IMR-90 (cell line): Measurements from ENCODE around the gene PTPRG. TPM values are rescaled to one million over a fixed set of nuclear protein-coding genes. Genes with fewer than 3 reads are reported as not detected.

Source experiments
- ATAC-seq: fragments of 200-7000 bp; cut with Tn5 transposase; 2 replicates; pipeline ENCODE4 v1.9.1; 2020; ENCODE audit warnings: low read depth, mild to moderate bottlenecking, moderate library complexity
- BruUV-seq: library from RNA; stranded (reverse); fragments of 400-500 nt; replicated peaks from 2 replicates; lab custom pipeline; 2021; lab: Mats Ljungman, UMichigan
- CTCF ChIA-PET: fragments of 300-600 bp; formaldehyde crosslinking; extraction: SDS; loops from one replicate; lab custom pipeline; 2021; ENCODE audit warnings: antibody characterized with exemption; lab: Yijun Ruan, JAX
- POLR2A ChIA-PET: fragments of 300-600 bp; sonication (Branson Sonifier 250); formaldehyde crosslinking; loops from one replicate; lab custom pipeline; 2022; ENCODE audit warnings: antibody characterized with exemption; ENCODE audit not compliant: unreplicated experiment; lab: Charles Lee
- DNase-seq: peaks from one replicate; pipeline ENCODE4 v3.0.0; 2013
- H2AFZ ChIP-seq: replicated peaks from 2 replicates; pipeline ENCODE3; 2013; ENCODE audit warnings: low read length, mild to moderate bottlenecking; ENCODE audit not compliant: poor library complexity
- H2AK5ac ChIP-seq: 2 replicates; pipeline ENCODE4 v1.6.1; 2013; ENCODE audit warnings: low read depth, low read length, inconsistent platforms
- H2AK9ac ChIP-seq: replicated peaks from 2 replicates; pipeline ENCODE3; 2013; ENCODE audit warnings: mild to moderate bottlenecking, low read depth, low read length, moderate library complexity; ENCODE audit not compliant: poor library complexity
- H2BK120ac ChIP-seq: 2 replicates; pipeline ENCODE4 v1.6.1; 2013; ENCODE audit warnings: low read depth, low read length, inconsistent platforms
- H2BK15ac ChIP-seq: 3 replicates; pipeline ENCODE4 v1.6.1; 2013; ENCODE audit warnings: low read depth, low read length, inconsistent platforms
- H2BK20ac ChIP-seq: 2 replicates; pipeline ENCODE4 v1.6.1; 2013; ENCODE audit warnings: low read depth, mild to moderate bottlenecking, inconsistent platforms, low read length, moderate library complexity
- H2BK5ac ChIP-seq: 2 replicates; pipeline ENCODE4 v1.6.1; 2013; ENCODE audit warnings: mild to moderate bottlenecking, low read depth, low read length, inconsistent platforms; ENCODE audit not compliant: poor library complexity, severe bottlenecking
- H3K14ac ChIP-seq: replicated peaks from 2 replicates; pipeline ENCODE4 v1.6.1; 2013; ENCODE audit warnings: low read depth, low read length, inconsistent platforms
- H3K18ac ChIP-seq: 2 replicates; pipeline ENCODE4 v1.6.1; 2013; ENCODE audit warnings: low read depth, low read length, control low read depth
- H3K23ac ChIP-seq: 2 replicates; pipeline ENCODE4 v1.6.1; 2013; ENCODE audit warnings: low read depth, low read length, inconsistent platforms
- H3K27ac ChIP-seq: 2 replicates; pipeline ENCODE4 v1.5.1; 2013; ENCODE audit warnings: mild to moderate bottlenecking, control low read depth, low read length; ENCODE audit not compliant: insufficient read depth
- H3K27me3 ChIP-seq: 2 replicates; pipeline ENCODE4 v1.6.1; 2013; ENCODE audit warnings: low read length; ENCODE audit not compliant: control insufficient read depth, insufficient read depth
- H3K36me3 ChIP-seq: 2 replicates; pipeline ENCODE4 v1.6.1; 2013; ENCODE audit warnings: low read length, mixed read lengths; ENCODE audit not compliant: control insufficient read depth, insufficient read depth
- H3K4ac ChIP-seq: 2 replicates; pipeline ENCODE4 v1.6.1; 2013; ENCODE audit warnings: low read depth, low read length, inconsistent platforms
- H3K4me1 ChIP-seq: 2 replicates; pipeline ENCODE4 v1.6.1; 2013; ENCODE audit warnings: low read length, mixed read lengths; ENCODE audit not compliant: control insufficient read depth, insufficient read depth
- H3K4me2 ChIP-seq: 2 replicates; pipeline ENCODE4 v1.6.1; 2013; ENCODE audit warnings: low read depth, mild to moderate bottlenecking, control low read depth, low read length, moderate library complexity
- H3K4me3 ChIP-seq: 2 replicates; pipeline ENCODE4 v1.5.1; 2013; ENCODE audit warnings: low read depth, mild to moderate bottlenecking, control low read depth, low read length, moderate library complexity; ENCODE audit not compliant: insufficient read depth
- H3K56ac ChIP-seq: 2 replicates; pipeline ENCODE4 v1.6.1; 2013; ENCODE audit warnings: low read length, inconsistent platforms; ENCODE audit not compliant: insufficient read depth; ENCODE audit errors: extremely low read depth
- H3K79me1 ChIP-seq, 2 experiments: 2 replicates each; pipeline ENCODE4 v1.6.1; 2013; ENCODE audit warnings: low read length in 2 of 2, inconsistent platforms in 1 of 2, low read depth in 1 of 2
- H3K9ac ChIP-seq: 2 replicates; pipeline ENCODE4 v1.6.1; 2013; ENCODE audit warnings: low read depth, low read length, control low read depth
- H3K9me1 ChIP-seq: 2 replicates; pipeline ENCODE4 v1.6.1; 2013; ENCODE audit warnings: low read length, inconsistent platforms; ENCODE audit not compliant: insufficient read depth
- H3K9me3 ChIP-seq: 2 replicates; pipeline ENCODE4 v1.6.1; 2013; ENCODE audit warnings: low read length; ENCODE audit not compliant: control insufficient read depth, insufficient read depth
- H4K20me1 ChIP-seq: 2 replicates; pipeline ENCODE4 v1.6.1; 2013; ENCODE audit warnings: low read length, inconsistent platforms; ENCODE audit not compliant: insufficient read depth
- H4K5ac ChIP-seq: 2 replicates; pipeline ENCODE4 v1.6.1; 2013; ENCODE audit warnings: mild to moderate bottlenecking, low read depth, low read length, control low read depth
- H4K8ac ChIP-seq, 2 experiments: 2 replicates each; pipeline ENCODE4 v1.6.1; 2013; ENCODE audit warnings: low read depth in 2 of 2, low read length in 2 of 2, control low read depth in 1 of 2, inconsistent platforms in 1 of 2
- H4K91ac ChIP-seq: 2 replicates; pipeline ENCODE4 v1.6.1; 2013; ENCODE audit warnings: low read depth, low read length, inconsistent platforms; ENCODE audit not compliant: insufficient read depth
- CHD1 ChIP-seq: IDR thresholded peaks from 2 replicates; pipeline ENCODE4 v1.6.1; 2012; ENCODE audit warnings: low read depth, low read length, improper control_type of control experiment
- ELK1 ChIP-seq: fragments of 150-350 bp; IDR thresholded peaks from 2 replicates; pipeline ENCODE4 v1.6.1; 2016; ENCODE audit warnings: low read depth, mild to moderate bottlenecking, low read length, moderate library complexity, borderline replicate concordance
- FOS ChIP-seq: fragments of 150-350 bp; IDR thresholded peaks from 2 replicates; pipeline ENCODE4 v1.6.1; 2016; ENCODE audit warnings: low read depth, low read length
- POLR2A ChIP-seq: IDR thresholded peaks from 2 replicates; pipeline ENCODE4 v1.6.1; 2012; ENCODE audit warnings: mild to moderate bottlenecking, low read depth, low read length
- RFX5 ChIP-seq: IDR thresholded peaks from 2 replicates; pipeline ENCODE4 v1.8.0; 2012; ENCODE audit warnings: low read depth, mild to moderate bottlenecking, low read length, moderate library complexity
- WGBS, 2 experiments: methylation state at CpG; one replicate each; pipeline versions ENCODE4 v1.1.5 to v1.1.7; 2013; ENCODE audit warnings: missing lambda C conversion rate in 2 of 2; ENCODE audit not compliant: insufficient read length in 1 of 2; ENCODE audit errors: extremely low coverage in 2 of 2; 5-methylcytosine and 5-hydroxymethylcytosine counted together
- dilution Hi-C: fragments of 300-500 bp; cut with HindIII; formaldehyde crosslinking; loops from one replicate; pipeline ENCODE4 v1.14.3; 2018; ENCODE audit warnings: low sequenced_read_pairs; ENCODE audit not compliant: unreplicated experiment
- in situ Hi-C: fragments of 300-500 bp; cut with MboI; formaldehyde crosslinking; loops from 3 replicates; pipeline ENCODE4 v1.14.3; 2019; ENCODE audit warnings: low sequenced_read_pairs, inconsistent platforms, mixed read lengths
- intact Hi-C: fragments of 100-400 bp; cut with micrococcal nuclease; formaldehyde crosslinking; loops from 2 replicates; pipeline ENCODE4 v1.10.0; 2022
- polyA plus RNA-seq, 3 experiments: library from polyadenylated mRNA; depleted of rRNA; stranded (reverse); fragments of >200 nt; gene quantifications; 2 replicates each; pipeline ENCODE4 v1.2.3, GENCODE V29; 2012; ENCODE audit warnings: low replicate concordance in 1 of 3
- total RNA-seq: library from RNA; depleted of rRNA; stranded (reverse); fragments of >200 nt; gene quantifications from 2 replicates; pipeline ENCODE4 v1.2.3, GENCODE V29; 2012

PTPRG gene
- total and polyA plus RNA-seq, 2 of the 4 experiments (the other 2 are of a cell fraction), result 7.7 to 31.0 TPM

DNA sequence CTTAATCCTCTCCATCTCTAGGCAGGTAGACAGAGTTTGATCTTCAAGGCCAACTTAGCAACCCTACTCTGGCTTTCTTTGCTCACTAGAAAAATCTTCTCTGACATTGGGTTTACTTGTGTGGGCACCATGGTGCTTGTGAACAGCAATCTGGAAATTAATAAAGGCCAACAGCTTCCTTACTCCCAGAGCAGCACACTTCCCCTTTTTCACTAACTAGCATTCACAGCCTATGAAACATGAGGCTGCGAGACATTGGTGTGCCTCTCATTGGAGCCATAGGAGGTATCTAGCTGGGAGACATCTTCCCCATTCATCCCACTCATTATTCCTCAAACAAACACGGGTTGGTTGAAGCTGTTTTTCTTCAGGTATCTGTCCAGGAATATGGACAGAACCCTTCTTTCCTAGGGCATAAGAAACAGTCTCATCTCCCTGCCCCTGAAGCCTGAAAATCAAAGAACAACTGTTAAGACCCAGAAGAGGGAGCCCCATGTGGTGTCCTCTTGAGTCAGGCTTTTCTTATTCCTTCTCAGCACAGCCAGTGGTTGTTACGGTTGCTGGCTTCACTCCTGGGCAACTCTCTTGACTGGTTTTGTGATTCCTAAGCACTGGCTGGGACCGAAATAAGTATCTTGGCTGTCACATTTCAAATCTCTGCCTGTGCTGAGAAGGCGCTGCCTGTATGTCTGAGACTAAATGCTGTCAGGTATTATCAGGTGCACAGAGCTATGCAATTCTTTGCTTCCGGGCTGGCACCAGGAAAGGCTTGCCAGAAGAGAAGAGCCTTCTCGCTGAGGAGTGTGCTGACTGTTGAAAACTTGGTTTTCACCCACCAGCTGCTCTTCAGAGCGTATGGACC lies 617.6 kb downstream of the PTPRG start:
- no peak for DNase-seq
- peaks cover 2% of the 10 kb centered on the region; the same call in 1 of the 2 replicates for H3K9me1 ChIP-seq
- ChIA-PET POLR2A (no interaction called here), CTCF (no interaction called here)
- no peak overlapping the region for H3K4me3 ChIP-seq
- no peak overlapping the region for H3K18ac ChIP-seq
- intact Hi-C loops (no loop called here), in situ Hi-C loops (no loop called here), dilution Hi-C loops (no loop called here)
- peaks cover 3% of the 10 kb centered on the region; the same call in 1 of the 2 replicates for H3K36me3 ChIP-seq
- no peak overlapping the region for H3K23ac ChIP-seq
- TF ChIP-seq RFX5 (no peak), FOS (no peak), POLR2A (no peak), ELK1 (no peak), CHD1 (no peak)
- H3K27ac ChIP-seq, result no peak overlapping the region
- no peak for ATAC-seq
- H3K4me1 ChIP-seq, result no peaks in the 10 kb centered on the region
- H3K79me1 ChIP-seq, result no peaks in the 10 kb centered on the region; a peak in 1 of 4 replicates
- BruUV-seq, result no TSS peak
- no peak overlapping the region for H2BK120ac ChIP-seq
- H3K9ac ChIP-seq, result no peak overlapping the region
- no peak overlapping the region for H2BK5ac ChIP-seq
- no peak overlapping the region for H4K91ac ChIP-seq
- no peak overlapping the region for H4K5ac ChIP-seq
- no peaks in the 10 kb centered on the region for H3K9me3 ChIP-seq
- H3K4me2 ChIP-seq, result no peak overlapping the region
- no peak overlapping the region for H3K4ac ChIP-seq
- H2BK20ac ChIP-seq, result no peak overlapping the region
- no peaks in the 10 kb centered on the region for H3K27me3 ChIP-seq
- no peaks in the 10 kb centered on the region for H4K20me1 ChIP-seq
- H4K8ac ChIP-seq, result no peak overlapping the region
- WGBS, 2 experiments, result 100% methylated on average over 2 of the region's 8 CpGs; no CpG with 5 or more reads in 1 of the 2 experiments
- H2AFZ ChIP-seq, result no peak overlapping the region
- no peak overlapping the region for H2AK5ac ChIP-seq
- H2BK15ac ChIP-seq, result no peak overlapping the region
- H3K56ac ChIP-seq, result no peak overlapping the region
- peak overlapping the region; percentile 56; the same call in 1 of the 2 replicates for H3K14ac ChIP-seq
- H2AK9ac ChIP-seq, result no peak overlapping the region
